ENCODE data around the gene TBC1D2B. TPM values are rescaled to one million over a fixed set of nuclear protein-coding genes. Genes with fewer than 3 reads are reported as not detected.
"Not testable (repeated sequence)": the region's sequence is repeated elsewhere in the genome, so short reads cannot be mapped to it uniquely, and the experiment has no call there.

Gene TBC1D2B
- total RNA-seq, 1 donor from 2014 or later = 22.1 TPM

DNA sequence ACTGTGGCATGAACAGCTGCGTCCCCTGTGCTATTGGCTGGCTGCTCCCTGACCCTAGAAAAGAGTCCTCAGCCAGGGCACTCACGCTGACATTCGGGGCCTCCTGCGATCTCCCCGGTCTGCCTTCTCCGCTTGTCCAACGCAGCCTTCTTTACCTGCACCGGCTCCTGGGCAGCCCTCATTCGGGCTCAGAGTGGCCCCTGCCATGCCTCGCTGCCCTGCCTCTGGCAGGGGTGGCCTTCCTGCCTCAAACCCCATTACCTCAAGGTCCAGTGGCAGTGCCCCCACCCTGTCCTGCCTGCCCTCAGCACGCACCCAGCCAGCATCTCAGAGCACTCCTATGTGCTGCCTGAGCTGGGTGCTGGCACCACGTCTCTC, 86.5 kb downstream of the TBC1D2B start:
- TF ChIP-seq, protein P1, sequence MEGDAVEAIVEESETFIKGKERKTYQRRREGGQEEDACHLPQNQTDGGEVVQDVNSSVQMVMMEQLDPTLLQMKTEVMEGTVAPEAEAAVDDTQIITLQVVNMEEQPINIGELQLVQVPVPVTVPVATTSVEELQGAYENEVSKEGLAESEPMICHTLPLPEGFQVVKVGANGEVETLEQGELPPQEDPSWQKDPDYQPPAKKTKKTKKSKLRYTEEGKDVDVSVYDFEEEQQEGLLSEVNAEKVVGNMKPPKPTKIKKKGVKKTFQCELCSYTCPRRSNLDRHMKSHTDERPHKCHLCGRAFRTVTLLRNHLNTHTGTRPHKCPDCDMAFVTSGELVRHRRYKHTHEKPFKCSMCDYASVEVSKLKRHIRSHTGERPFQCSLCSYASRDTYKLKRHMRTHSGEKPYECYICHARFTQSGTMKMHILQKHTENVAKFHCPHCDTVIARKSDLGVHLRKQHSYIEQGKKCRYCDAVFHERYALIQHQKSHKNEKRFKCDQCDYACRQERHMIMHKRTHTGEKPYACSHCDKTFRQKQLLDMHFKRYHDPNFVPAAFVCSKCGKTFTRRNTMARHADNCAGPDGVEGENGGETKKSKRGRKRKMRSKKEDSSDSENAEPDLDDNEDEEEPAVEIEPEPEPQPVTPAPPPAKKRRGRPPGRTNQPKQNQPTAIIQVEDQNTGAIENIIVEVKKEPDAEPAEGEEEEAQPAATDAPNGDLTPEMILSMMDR (conservative IDR thresholded peaks at IDR 0.05) = no peak
- H3K4me1 Mint-ChIP-seq (ENCODE audit: unreplicated experiment) = peaks cover 12% of the 10 kb centered on the region
- H3K9me3 Mint-ChIP-seq = no peaks in the 10 kb centered on the region
- no peak for DNase-seq (ENCODE audit: extremely low spot score, unreplicated experiment)
- no peaks in the 10 kb centered on the region for H3K27me3 Mint-ChIP-seq
- H3K4me3 Mint-ChIP-seq = no peak overlapping the region
- no peak overlapping the region for H3K27ac Mint-ChIP-seq
- no peaks in the 10 kb centered on the region for H3K36me3 Mint-ChIP-seq

DNA sequence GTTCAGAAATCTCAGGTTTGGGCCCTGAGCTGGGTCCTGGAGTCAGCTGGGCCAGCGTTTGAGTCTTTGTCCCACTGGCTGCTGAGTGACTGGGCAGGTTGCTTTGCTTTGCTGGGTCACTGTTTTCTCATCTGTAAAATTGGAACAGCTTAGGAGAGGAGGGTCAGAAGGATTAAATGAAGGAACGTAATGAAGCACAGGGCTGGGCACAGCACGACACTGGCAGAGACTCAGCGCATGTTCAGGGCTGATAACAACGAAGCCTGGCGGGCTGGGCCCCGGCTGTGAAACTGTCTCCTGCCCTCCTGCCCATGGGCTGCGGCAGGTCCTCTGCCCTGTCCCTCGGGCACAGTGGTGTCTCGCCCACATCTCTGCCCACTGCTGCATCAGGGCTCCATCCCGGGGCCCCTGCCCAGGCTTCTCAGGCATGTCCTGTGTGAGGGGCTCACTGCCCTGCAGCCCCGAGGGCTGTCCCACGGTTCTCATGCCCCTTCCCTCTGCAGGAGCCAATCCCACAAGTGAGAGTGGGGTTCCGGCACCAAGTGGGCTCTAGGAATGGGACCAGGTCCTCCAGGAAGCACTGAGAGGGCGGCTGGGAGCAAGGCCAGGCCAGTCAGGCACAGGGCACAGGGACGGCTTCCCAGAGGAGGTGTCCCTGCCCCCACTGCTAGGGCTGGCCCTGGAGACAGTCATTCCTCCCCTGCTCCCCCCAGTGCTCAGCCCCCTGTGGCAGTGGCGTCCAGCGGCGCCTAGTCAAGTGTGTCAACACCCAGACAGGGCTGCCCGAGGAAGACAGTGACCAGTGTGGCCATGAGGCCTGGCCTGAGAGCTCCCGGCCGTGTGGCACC, 88.0 kb downstream of the TBC1D2B start:
- H3K4me1 Mint-ChIP-seq (ENCODE audit: unreplicated experiment) = peaks cover 12% of the 10 kb centered on the region
- H3K4me3 Mint-ChIP-seq = no peak overlapping the region
- DNase-seq (ENCODE audit: extremely low spot score, unreplicated experiment) = no peak
- H3K9me3 Mint-ChIP-seq = no peaks in the 10 kb centered on the region
- TF ChIP-seq, protein P1 (conservative IDR thresholded peaks at IDR 0.05) = no peak
- no peak overlapping the region for H3K27ac Mint-ChIP-seq
- no peaks in the 10 kb centered on the region for H3K27me3 Mint-ChIP-seq
- H3K36me3 Mint-ChIP-seq = no peaks in the 10 kb centered on the region

DNA sequence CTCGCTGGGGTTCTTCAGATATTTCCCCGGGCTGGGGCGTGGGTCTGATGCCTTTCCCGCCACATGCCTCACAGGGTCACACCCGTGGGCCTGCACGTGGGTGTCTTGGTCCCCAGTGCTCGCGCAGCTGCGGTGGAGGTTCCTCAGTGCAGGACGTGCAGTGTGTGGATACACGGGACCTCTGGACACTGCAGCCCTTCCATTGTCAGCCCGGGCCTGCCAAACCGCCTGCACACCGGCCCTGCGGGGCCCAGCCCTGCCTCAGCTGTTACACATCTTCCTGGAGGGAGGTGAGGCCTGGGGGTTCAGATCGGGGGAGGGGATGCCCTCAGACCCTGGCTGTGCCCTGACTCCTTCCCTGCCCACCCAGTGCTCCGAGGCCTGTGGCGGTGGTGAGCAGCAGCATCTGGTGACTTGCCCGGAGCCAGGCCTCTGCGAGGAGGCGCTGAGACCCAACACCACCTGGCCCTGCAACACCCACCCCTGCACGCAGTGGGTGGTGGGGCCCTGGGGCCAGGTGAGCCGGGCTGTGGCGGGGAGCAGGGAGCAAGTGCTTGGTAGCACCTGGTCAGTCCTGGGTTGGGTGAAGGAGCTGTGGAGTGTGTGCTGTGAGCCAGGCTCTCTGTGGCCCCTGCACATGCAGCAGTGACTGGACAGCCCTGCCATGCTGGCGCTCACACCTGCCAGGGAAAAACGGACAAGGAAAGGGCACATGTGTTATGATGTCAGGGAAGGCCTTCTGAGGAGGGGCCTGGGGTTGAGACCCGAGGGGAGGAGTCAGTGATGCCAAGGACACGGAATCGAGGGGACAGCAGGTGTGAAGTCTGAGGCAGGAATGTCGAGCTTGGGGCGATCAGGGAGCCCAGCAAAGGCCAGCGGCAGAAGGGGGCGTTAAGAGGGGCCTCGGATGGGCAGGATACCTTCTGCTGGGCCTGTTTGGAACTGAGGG, 88.9 kb downstream of the TBC1D2B start:
- Mint-ChIP-seq H3K4me1 (ENCODE audit: unreplicated experiment) (peaks cover 12% of the 10 kb centered on the region), H3K27me3 (no peaks in the 10 kb centered on the region), H3K27ac (no peak overlapping the region), H3K36me3 (no peaks in the 10 kb centered on the region), H3K9me3 (no peaks in the 10 kb centered on the region), H3K4me3 (peak overlapping the region; percentile 46)
- TF ChIP-seq, protein P1 (conservative IDR thresholded peaks at IDR 0.05) = no peak
- no peak for DNase-seq (ENCODE audit: extremely low spot score, unreplicated experiment)

DNA sequence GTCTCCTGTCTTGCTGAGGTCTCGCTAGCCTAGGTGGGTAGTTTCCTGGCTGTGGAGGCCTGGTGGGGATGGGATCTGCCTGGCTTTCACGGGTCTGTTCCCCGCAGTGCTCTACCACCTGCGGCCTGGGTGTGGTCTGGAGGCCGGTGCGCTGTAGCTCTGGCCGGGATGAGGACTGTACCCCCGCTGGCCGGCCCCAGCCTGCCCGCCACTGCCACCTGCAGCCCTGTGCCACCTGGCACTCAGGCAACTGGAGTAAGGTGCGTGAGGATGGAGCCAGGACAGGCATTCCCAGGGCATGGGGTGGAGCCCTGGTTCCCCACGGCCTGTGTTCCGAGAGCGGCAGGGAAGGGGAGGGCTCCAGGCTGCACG, 89.8 kb downstream of the TBC1D2B start:
- not testable (repeated sequence) for H3K4me1 Mint-ChIP-seq (ENCODE audit: unreplicated experiment); H3K27me3 Mint-ChIP-seq; H3K27ac Mint-ChIP-seq; H3K4me3 Mint-ChIP-seq; H3K9me3 Mint-ChIP-seq; H3K36me3 Mint-ChIP-seq; DNase-seq (ENCODE audit: extremely low spot score, unreplicated experiment)

GRCh38 chr15:77986891-77987764, 90.4 kb downstream of the TBC1D2B start:
- Mint-ChIP-seq H3K27ac (no peak overlapping the region), H3K27me3 (no peaks in the 10 kb centered on the region), H3K4me3 (no peak overlapping the region), H3K36me3 (no peaks in the 10 kb centered on the region), H3K9me3 (no peaks in the 10 kb centered on the region), H3K4me1 (ENCODE audit: unreplicated experiment) (peaks cover 8% of the 10 kb centered on the region)
- DNase-seq (ENCODE audit: extremely low spot score, unreplicated experiment) = no peak
- TF ChIP-seq, protein P1 (conservative IDR thresholded peaks at IDR 0.05) = no peak
